MM.1S (cell line): Measurements from ENCODE around the gene DNAH11.

ENCODE experiments used
- DNase-seq: peaks from one replicate; pipeline ENCODE4 v3.0.0-alpha.2; 2015
- H2AFZ ChIP-seq: fragments of 300-600 bp; sonication (generic); 2 replicates; pipeline ENCODE4 v1.6.0; 2016; ENCODE audit warnings: antibody characterized with exemption, low read length
- H3F3A ChIP-seq: fragments of 300-600 bp; sonication (generic); 2 replicates; pipeline ENCODE4 v1.6.1; 2016; ENCODE audit warnings: mild to moderate bottlenecking, antibody characterized with exemption, low read length, moderate library complexity, mixed read lengths; ENCODE audit not compliant: insufficient read depth
- H3K27ac ChIP-seq: fragments of 300-600 bp; sonication (generic); 2 replicates; pipeline ENCODE4 v1.5.1; 2016; ENCODE audit warnings: mild to moderate bottlenecking, low read length
- H3K27me3 ChIP-seq: fragments of 300-600 bp; sonication (generic); replicated peaks from 2 replicates; pipeline ENCODE4 v1.6.0; 2016; ENCODE audit warnings: low read length; ENCODE audit not compliant: insufficient read depth
- H3K36me3 ChIP-seq: fragments of 300-600 bp; sonication (generic); replicated peaks from 2 replicates; pipeline ENCODE4 v1.6.1; 2016; ENCODE audit warnings: mild to moderate bottlenecking, low read length, mixed read lengths; ENCODE audit not compliant: insufficient read depth
- H3K4me1 ChIP-seq: fragments of 300-600 bp; sonication (generic); 2 replicates; pipeline ENCODE4 v1.6.1; 2016; ENCODE audit warnings: low read length, mixed read lengths
- H3K4me2 ChIP-seq: fragments of 300-600 bp; sonication (generic); 2 replicates; pipeline ENCODE4 v1.6.0; 2016; ENCODE audit warnings: low read depth, low read length
- H3K4me3 ChIP-seq: fragments of 300-600 bp; sonication (generic); 2 replicates; pipeline ENCODE4 v1.5.1; 2016; ENCODE audit warnings: low read length, mixed read lengths
- H3K79me2 ChIP-seq: fragments of 300-600 bp; sonication (generic); 2 replicates; pipeline ENCODE4 v1.6.1; 2016; ENCODE audit warnings: mixed run types, low read length, mixed read lengths
- H3K9ac ChIP-seq: fragments of 300-600 bp; sonication (generic); 2 replicates; pipeline ENCODE4 v1.6.1; 2016; ENCODE audit warnings: low read length, mixed read lengths
- H3K9me2 ChIP-seq: fragments of 300-600 bp; sonication (generic); replicated peaks from 2 replicates; pipeline ENCODE4 v1.6.1; 2016; ENCODE audit warnings: mild to moderate bottlenecking, low read length, mixed read lengths; ENCODE audit not compliant: insufficient read depth
- H3K9me3 ChIP-seq: fragments of 300-600 bp; sonication (generic); replicated peaks from 2 replicates; pipeline ENCODE4 v1.6.1; 2016; ENCODE audit warnings: mild to moderate bottlenecking, low read length, mixed read lengths; ENCODE audit not compliant: insufficient read depth
- H4K20me1 ChIP-seq: fragments of 300-600 bp; sonication (generic); 2 replicates; pipeline ENCODE4 v1.6.1; 2016; ENCODE audit warnings: mild to moderate bottlenecking, low read length, moderate library complexity, mixed read lengths; ENCODE audit not compliant: insufficient read depth
- CTCF ChIP-seq: fragments of 300-600 bp; sonication (generic); IDR thresholded peaks from 2 replicates; pipeline ENCODE4 v1.5.1; 2016; ENCODE audit warnings: antibody characterized with exemption, low read length, mixed read lengths
- EZH2 ChIP-seq: fragments of 300-600 bp; sonication (generic); optimal IDR thresholded peaks from 2 replicates; pipeline ENCODE3; 2017; ENCODE audit warnings: low read depth, mild to moderate bottlenecking, antibody characterized with exemption, low read length, mixed read lengths
- EZH2phosphoT487 ChIP-seq: fragments of 300-600 bp; sonication (generic); IDR thresholded peaks from 2 replicates; pipeline ENCODE4 v1.6.1; 2018; ENCODE audit warnings: antibody characterized with exemption, low read length

The DNAH11 gene

GRCh38 chr7:21547501-21547900 is 4.7 kb downstream of the DNAH11 start:
- no peaks in the 10 kb centered on the region for H3K36me3 ChIP-seq
- TF ChIP-seq EZH2phosphoT487 (no peak), CTCF (no peak), EZH2 (no peak)
- H3K27me3 ChIP-seq = no peaks in the 10 kb centered on the region
- no peak overlapping the region for H3K9ac ChIP-seq
- H3K9me3 ChIP-seq = no peaks in the 10 kb centered on the region
- no peaks in the 10 kb centered on the region for H4K20me1 ChIP-seq
- no peaks in the 10 kb centered on the region for H3K9me2 ChIP-seq
- no peaks in the 10 kb centered on the region for H3K4me1 ChIP-seq
- no peak overlapping the region for H3K4me3 ChIP-seq
- DNase-seq = no peak
- no peak overlapping the region for H2AFZ ChIP-seq
- H3K4me2 ChIP-seq = no peak overlapping the region
- H3F3A ChIP-seq = no peaks in the 10 kb centered on the region
- H3K79me2 ChIP-seq = no peaks in the 10 kb centered on the region
- H3K27ac ChIP-seq = no peak overlapping the region

- DNase-seq = no peak
- no peak overlapping the region for H3K9ac ChIP-seq
- H3K27me3 ChIP-seq = no peaks in the 10 kb centered on the region
- H3F3A ChIP-seq = no peaks in the 10 kb centered on the region
- no peak for TF ChIP-seq EZH2
- TF ChIP-seq EZH2phosphoT487 = no peak
- TF ChIP-seq CTCF = no peak
- no peaks in the 10 kb centered on the region for H3K79me2 ChIP-seq
- H3K36me3 ChIP-seq = no peaks in the 10 kb centered on the region
- H2AFZ ChIP-seq = no peak overlapping the region
- no peak overlapping the region for H3K4me2 ChIP-seq
- H3K27ac ChIP-seq = no peak overlapping the region
- no peak overlapping the region for H3K4me3 ChIP-seq
- no peaks in the 10 kb centered on the region for H3K9me3 ChIP-seq
- no peaks in the 10 kb centered on the region for H3K4me1 ChIP-seq
- H4K20me1 ChIP-seq = no peaks in the 10 kb centered on the region
- H3K9me2 ChIP-seq = no peaks in the 10 kb centered on the region
These were observed 5.7 kb downstream of the DNAH11 start for GRCh38 chr7:21548491-21548890.

- H3F3A ChIP-seq = no peaks in the 10 kb centered on the region
- H3K4me2 ChIP-seq = no peak overlapping the region
- H3K79me2 ChIP-seq = no peaks in the 10 kb centered on the region
- DNase-seq = no peak
- no peak overlapping the region for H3K27ac ChIP-seq
- no peak overlapping the region for H3K4me3 ChIP-seq
- no peaks in the 10 kb centered on the region for H4K20me1 ChIP-seq
- no peaks in the 10 kb centered on the region for H3K36me3 ChIP-seq
- H3K9ac ChIP-seq = no peak overlapping the region
- H2AFZ ChIP-seq = no peak overlapping the region
- no peaks in the 10 kb centered on the region for H3K27me3 ChIP-seq
- TF ChIP-seq EZH2phosphoT487 = no peak
- TF ChIP-seq EZH2 = no peak
- no peak for TF ChIP-seq CTCF
- no peaks in the 10 kb centered on the region for H3K9me3 ChIP-seq
- no peaks in the 10 kb centered on the region for H3K4me1 ChIP-seq
- no peaks in the 10 kb centered on the region for H3K9me2 ChIP-seq
These were observed 7.2 kb downstream of the DNAH11 start for GRCh38 chr7:21550076-21550475.
